C4-2B (cell line): ENCODE measurements around the gene OR10V1.

Source experiments
- H3K27ac ChIP-seq: fragments of 450-650 bp; 2 replicates; pipeline ENCODE4 v1.5.1; 2017
- CTCF ChIP-seq: fragments of 450-650 bp; conservative IDR thresholded peaks from 2 replicates; pipeline ENCODE4 v1.5.1; 2017; ENCODE audit warnings: mild to moderate bottlenecking
- ZFX ChIP-seq: fragments of 450-650 bp; IDR thresholded peaks from 2 replicates; pipeline ENCODE4 v1.6.1; 2017

Gene OR10V1

GRCh38 chr11:59668188-59668949 lies 45.3 kb downstream of the OR10V1 start:
- H3K27ac ChIP-seq: peak overlapping the region; percentile 80
- TF ChIP-seq CTCF (no peak; the same call in 1 of the 2 replicates), ZFX (no peak)

GRCh38 chr11:59667812-59668187 lies 45.8 kb downstream of the OR10V1 start:
- peak overlapping the region; percentile 80 for H3K27ac ChIP-seq
- TF ChIP-seq ZFX: no peak
- no peak for TF ChIP-seq CTCF

GRCh38 chr11:59666969-59667368 lies 46.7 kb downstream of the OR10V1 start:
- TF ChIP-seq ZFX (no peak), CTCF (no peak)
- H3K27ac ChIP-seq: no peak overlapping the region
